HepG2 (cell line): ENCODE measurements around the gene SFI1. TPM values are rescaled to one million over a fixed set of nuclear protein-coding genes. Genes with fewer than 3 reads are reported as not detected.
A peak's percentile ranks its signal among the peaks of the same experiment; 100 is the strongest.

Experiments used
- ATAC-seq: fragments of 200-7000 bp; cut with Tn5 transposase; 3 replicates; pipeline ENCODE4 v1.9.1; 2020; ENCODE audit warnings: mild to moderate bottlenecking, moderate library complexity
- BruUV-seq: library from RNA; stranded (reverse); fragments of 400-500 nt; replicated peaks from 2 replicates; lab custom pipeline; 2021; lab: Mats Ljungman, UMichigan
- CTCF ChIA-PET: fragments of 300-600 bp; formaldehyde crosslinking; extraction: SDS; loops from one replicate; lab custom pipeline; 2021; ENCODE audit warnings: low total read pairs, inconsistent platforms, low intra/inter-chr PET ratio; lab: Yijun Ruan, JAX
- POLR2A ChIA-PET: fragments of 350-600 bp; sonication (Branson Sonifier 250); formaldehyde crosslinking; loops from one replicate; lab custom pipeline; 2020; ENCODE audit warnings: antibody characterized with exemption, inconsistent platforms; lab: Yijun Ruan, JAX
- DNase-seq: peaks from one replicate; pipeline ENCODE4 v3.0.0-alpha.2; 2015; ENCODE audit warnings: low spot score
- FAIRE-seq: peaks from 3 replicates; lab custom pipeline; 2011; peaks lifted over from hg19 to GRCh38; lab: Jason Lieb, UNC
- H2AFZ ChIP-seq: one replicate; pipeline ENCODE4 v1.6.1; 2011; ENCODE audit warnings: low read length, inconsistent platforms
- H3K27ac ChIP-seq: fragments of 300-600 bp; 3 replicates; pipeline ENCODE4 v1.8.0; 2011; ENCODE audit warnings: mixed run types, mild to moderate bottlenecking, mixed read lengths, low read length, inconsistent platforms; ENCODE audit not compliant: insufficient read depth; ENCODE audit errors: extremely low read length
- H3K27me3 ChIP-seq, 2 experiments: fragments of 200-600 bp in 1 of 2; 2 replicates in 1 of 2; 3 replicates in 1 of 2; pipeline versions ENCODE4 v1.6.0 to v1.8.0; 2011; ENCODE audit warnings: low read length in 2 of 2, mild to moderate bottlenecking in 2 of 2, moderate library complexity in 2 of 2, inconsistent platforms in 1 of 2; ENCODE audit not compliant: insufficient read depth in 2 of 2, control insufficient read depth in 1 of 2
- H3K36me3 ChIP-seq, 2 experiments: fragments of 200-600 bp in 1 of 2; replicated peaks in 1 of 2; 2 replicates in 1 of 2; 3 replicates in 1 of 2; pipeline versions ENCODE4 v1.5.1 to v1.8.0; 2011; ENCODE audit warnings: low read length in 2 of 2, inconsistent platforms in 1 of 2; ENCODE audit not compliant: insufficient read depth in 2 of 2, control insufficient read depth in 1 of 2
- H3K4me1 ChIP-seq: 2 replicates; pipeline ENCODE4 v1.5.1; 2012; ENCODE audit warnings: low read length, inconsistent platforms; ENCODE audit not compliant: insufficient read depth
- H3K4me2 ChIP-seq: 2 replicates; pipeline ENCODE4 v1.6.0; 2011; ENCODE audit warnings: low read depth, low read length, inconsistent platforms
- H3K4me3 ChIP-seq, 3 experiments: fragments of 200-600 bp in 1 of 3; sonication (generic), shearing (Covaris generic) in 1 of 3; replicated peaks in 1 of 3; 2 replicates each; pipeline ENCODE4 v1.5.1; 2011 to 2016; ENCODE audit warnings: low read length in 3 of 3, inconsistent platforms in 2 of 3, low read depth in 2 of 3, mild to moderate bottlenecking in 2 of 3, control low read depth in 1 of 3, mixed read lengths in 1 of 3; ENCODE audit not compliant: insufficient read depth in 1 of 3
- H3K79me2 ChIP-seq: one replicate; pipeline ENCODE4 v1.6.1; 2011; ENCODE audit warnings: low read length, inconsistent platforms; ENCODE audit not compliant: insufficient read depth
- H3K9ac ChIP-seq: 2 replicates; pipeline ENCODE4 v1.6.0; 2011; ENCODE audit warnings: mild to moderate bottlenecking, low read depth, low read length, inconsistent platforms; ENCODE audit not compliant: insufficient read depth
- H3K9me3 ChIP-seq: 2 replicates; pipeline ENCODE4 v1.5.1; 2012; ENCODE audit warnings: mild to moderate bottlenecking, low read length
- H4K20me1 ChIP-seq: 2 replicates; pipeline ENCODE4 v1.6.0; 2011; ENCODE audit warnings: inconsistent platforms, mild to moderate bottlenecking, low read length, moderate library complexity; ENCODE audit not compliant: insufficient read depth
- AGO2 ChIP-seq: fragments of 200-400 bp; formaldehyde crosslinking; optimal IDR thresholded peaks from 2 replicates; pipeline ENCODE3; 2017; ENCODE audit warnings: mild to moderate bottlenecking, low read depth, low read length, moderate library complexity
- MAFG ChIP-seq: sonication (generic); formaldehyde crosslinking; IDR thresholded peaks from 2 replicates; pipeline ENCODE4 v1.5.1; 2020; ENCODE audit warnings: mild to moderate bottlenecking, missing genetic modification reagents
- SUZ12 ChIP-seq: fragments of 150-350 bp; IDR thresholded peaks from 2 replicates; pipeline ENCODE4 v1.6.1; 2014; ENCODE audit warnings: low read depth, low read length
- TAF15 ChIP-seq: fragments of 200-400 bp; formaldehyde crosslinking; IDR thresholded peaks from one replicate; pipeline ENCODE4 v1.6.1; 2018; ENCODE audit warnings: mild to moderate bottlenecking, low read depth, low read length; ENCODE audit not compliant: poor library complexity, severe bottlenecking
- ZMYM3 ChIP-seq: sonication (generic); formaldehyde crosslinking; IDR thresholded peaks from 2 replicates; pipeline ENCODE4 v1.5.1; 2020; ENCODE audit warnings: mild to moderate bottlenecking, missing genetic modification reagents
- ZNF629 ChIP-seq: sonication (generic); formaldehyde crosslinking; conservative IDR thresholded peaks from 2 replicates; pipeline ENCODE4 v1.5.0; 2020; ENCODE audit warnings: missing genetic modification reagents
- ZNF7 ChIP-seq: IDR thresholded peaks from 2 replicates; pipeline ENCODE4 v1.6.1; 2016; ENCODE audit warnings: missing biosample characterization, missing genetic modification reagents
- WGBS: methylation state at CpG from one replicate; pipeline ENCODE4 v1.1.6; 2017; ENCODE audit warnings: low lambda C conversion rate; 5-methylcytosine and 5-hydroxymethylcytosine counted together
- in situ Hi-C: cut with HindIII; loops from 2 replicates; pipeline ENCODE4 v1.10.0; 2017; ENCODE audit warnings: low pct_unique_long_range_greater_than_20kb; ENCODE audit not compliant: extremely low pct_ligation_motif_present
- intact Hi-C: fragments of 100-400 bp; cut with micrococcal nuclease; formaldehyde crosslinking; loops from one replicate; pipeline ENCODE4 v1.10.0; 2022; ENCODE audit not compliant: unreplicated experiment
- polyA plus RNA-seq, 8 experiments: library from polyadenylated mRNA; depleted of rRNA in 3 of 8; stranded (reverse) in 7 of 8; unstranded in 1 of 8; fragments of >200 nt; fragmentation: Illumina TruSeq in 4 of 8; extraction: Trizol in 4 of 8; gene quantifications; 2 replicates each; pipeline versions ENCODE4 v1.2.1 to v1.2.3, GENCODE V29; 2011 to 2016; ENCODE audit warnings: low read depth in 4 of 8, missing spikeins in 1 of 8, mixed read lengths in 1 of 8; ENCODE audit not compliant: insufficient read depth in 1 of 8
- total RNA-seq, 5 experiments: library from RNA; depleted of rRNA; stranded (reverse); fragments of >200 nt; fragmentation: Illumina TruSeq; extraction: Trizol; gene quantifications; 2 replicates each; pipeline ENCODE4 v1.2.3, GENCODE V29; 2016; ENCODE audit warnings: low read depth in 1 of 5

Gene SFI1
- total and polyA plus RNA-seq, 2 of the 13 experiments (the other 11 are each of a cell fraction or from before 2014, with no cell fraction given): 20.5 to 40.1 TPM

- no peaks in the 10 kb centered on the region for H3K4me1 ChIP-seq
- no peak overlapping the region for H3K9ac ChIP-seq
- BruUV-seq: no TSS peak
- no peak for FAIRE-seq
- WGBS: 100% methylated on average over 3 of the region's 3 CpGs
- DNase-seq: no peak
- H3K27me3 ChIP-seq: no peaks in the 10 kb centered on the region
- in situ Hi-C loops (no loop called here), intact Hi-C loops (no loop called here)
- CTCF ChIA-PET: no interaction called here
- H3K4me2 ChIP-seq: no peak overlapping the region
- no peaks in the 10 kb centered on the region for H3K9me3 ChIP-seq
- TF ChIP-seq SUZ12 (no peak), AGO2 (no peak), TAF15 (no peak), ZNF629 (CRISPR knock-in tag) (peak; percentile 88), ZMYM3 (CRISPR knock-in tag) (peak; percentile 26; the same call in 1 of the 2 replicates)
- H3K36me3 ChIP-seq: peaks cover 18 to 79% of the 10 kb centered on the region in 2 experiments
- no peak overlapping the region for H3K4me3 ChIP-seq
- POLR2A ChIA-PET: no interaction called here
- no peaks in the 10 kb centered on the region for H4K20me1 ChIP-seq
- no peaks in the 10 kb centered on the region for H3K79me2 ChIP-seq
- ATAC-seq: no peak
- H2AFZ ChIP-seq: no peak overlapping the region
- no peak overlapping the region for H3K27ac ChIP-seq
Measured at GRCh38 chr22:31461699-31462098, 34.6 kb upstream of the SFI1 start.

GRCh38 chr22:31465307-31465706 lies 31.0 kb upstream of the SFI1 start:
- BruUV-seq: no TSS peak
- Histone ChIP-seq H3K27me3 (no peaks in the 10 kb centered on the region), H4K20me1 (no peaks in the 10 kb centered on the region), H3K9ac (no peak overlapping the region), H3K79me2 (no peaks in the 10 kb centered on the region), H3K4me3 (no peak overlapping the region), H3K36me3 (peaks cover 17 to 65% of the 10 kb centered on the region in 2 experiments; a peak in 4 of 5 replicates), H3K4me2 (no peak overlapping the region), H3K9me3 (no peaks in the 10 kb centered on the region), H2AFZ (no peak overlapping the region), H3K27ac (no peak overlapping the region), H3K4me1 (no peaks in the 10 kb centered on the region)
- 98% methylated on average over 2 of the region's 2 CpGs for WGBS
- intact Hi-C loops (no loop called here), in situ Hi-C loops (no loop called here)
- TF ChIP-seq ZNF7 (CRISPR knock-in tag) (peak; percentile 65), MAFG (CRISPR knock-in tag) (no peak)
- ATAC-seq (no peak), DNase-seq (no peak), FAIRE-seq (no peak)
- CTCF ChIA-PET: no interaction called here
- POLR2A ChIA-PET: no interaction called here
